Measurements from ENCODE around the gene CALML6.

The CALML6 gene

DNA sequence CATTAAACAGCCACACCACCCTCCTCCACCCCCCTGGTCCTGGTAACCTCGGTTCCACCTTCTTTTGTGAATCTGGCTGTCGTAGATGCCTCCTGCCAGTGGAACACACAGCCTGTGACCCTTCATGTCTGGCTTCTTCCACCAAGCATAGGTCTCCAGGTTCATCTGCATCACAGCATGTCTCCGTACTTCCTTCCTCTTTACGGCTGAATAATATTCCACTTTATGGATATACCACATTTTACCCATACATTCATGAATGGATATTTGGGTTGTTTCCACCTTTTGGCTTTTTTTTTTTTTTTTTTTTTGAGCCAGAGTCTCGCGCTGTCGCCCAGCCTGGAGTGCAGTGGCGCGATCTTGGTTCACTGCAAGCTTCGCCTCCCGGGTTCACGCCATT is 11.8 kb upstream of the CALML6 start:
- DNase-seq (ENCODE audit: low read depth in 2 of 2) = no peak
- no peak overlapping the region for H3K4me3 ChIP-seq (replicated peaks in 1 of 2; ENCODE audit: low read depth in 2 of 2, low read length in 2 of 2)
- TF ChIP-seq, protein P1, sequence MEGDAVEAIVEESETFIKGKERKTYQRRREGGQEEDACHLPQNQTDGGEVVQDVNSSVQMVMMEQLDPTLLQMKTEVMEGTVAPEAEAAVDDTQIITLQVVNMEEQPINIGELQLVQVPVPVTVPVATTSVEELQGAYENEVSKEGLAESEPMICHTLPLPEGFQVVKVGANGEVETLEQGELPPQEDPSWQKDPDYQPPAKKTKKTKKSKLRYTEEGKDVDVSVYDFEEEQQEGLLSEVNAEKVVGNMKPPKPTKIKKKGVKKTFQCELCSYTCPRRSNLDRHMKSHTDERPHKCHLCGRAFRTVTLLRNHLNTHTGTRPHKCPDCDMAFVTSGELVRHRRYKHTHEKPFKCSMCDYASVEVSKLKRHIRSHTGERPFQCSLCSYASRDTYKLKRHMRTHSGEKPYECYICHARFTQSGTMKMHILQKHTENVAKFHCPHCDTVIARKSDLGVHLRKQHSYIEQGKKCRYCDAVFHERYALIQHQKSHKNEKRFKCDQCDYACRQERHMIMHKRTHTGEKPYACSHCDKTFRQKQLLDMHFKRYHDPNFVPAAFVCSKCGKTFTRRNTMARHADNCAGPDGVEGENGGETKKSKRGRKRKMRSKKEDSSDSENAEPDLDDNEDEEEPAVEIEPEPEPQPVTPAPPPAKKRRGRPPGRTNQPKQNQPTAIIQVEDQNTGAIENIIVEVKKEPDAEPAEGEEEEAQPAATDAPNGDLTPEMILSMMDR (IDR thresholded peaks at IDR 0.05; ENCODE audit: low read depth, low read length) = no peak

DNA sequence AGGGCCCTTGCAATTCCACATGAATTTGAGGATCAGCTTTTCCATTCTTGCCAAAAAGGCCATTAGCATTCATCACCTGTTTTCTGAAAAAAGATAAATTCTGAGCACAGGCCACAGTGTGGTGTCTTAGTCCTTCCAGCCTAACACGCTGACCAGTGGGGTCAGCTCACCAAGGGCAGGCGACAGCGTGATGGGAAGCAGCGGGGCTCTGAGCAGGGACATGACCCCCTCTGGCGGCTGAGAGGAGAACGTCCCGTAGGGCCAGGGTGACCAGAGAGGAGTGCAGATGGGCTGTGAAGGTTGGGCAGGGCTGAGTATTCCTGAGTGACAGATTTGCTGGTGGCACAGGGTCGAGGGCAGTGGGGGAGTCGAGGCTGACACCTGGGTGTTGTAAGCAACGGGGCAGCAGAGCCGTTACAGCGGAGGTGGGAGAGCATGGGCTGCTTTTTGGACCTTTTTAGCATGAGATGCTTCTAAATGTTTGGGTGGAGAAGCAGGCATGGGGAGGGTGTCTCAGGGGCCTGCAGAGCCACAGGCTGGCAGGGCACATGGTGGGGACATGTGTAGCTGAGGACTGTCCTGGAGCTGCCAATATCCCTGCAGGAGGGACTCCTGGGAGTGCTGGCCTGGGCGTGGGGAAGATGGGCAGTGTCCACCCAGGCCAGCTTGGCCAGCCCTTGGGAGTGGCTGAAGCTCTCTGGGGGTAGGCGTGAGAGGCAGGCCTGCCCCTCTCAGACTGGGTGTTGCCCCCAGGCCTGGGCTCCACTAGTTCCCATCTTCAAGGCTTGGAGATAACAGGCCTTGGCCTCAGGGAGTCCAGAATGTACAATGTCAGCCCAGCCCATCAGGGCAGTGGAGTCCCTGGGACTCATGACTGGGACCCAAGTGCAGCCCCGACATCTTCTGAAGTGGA is 8.6 kb upstream of the CALML6 start:
- TF ChIP-seq, protein P1 (IDR thresholded peaks at IDR 0.05; ENCODE audit: low read depth, low read length) = peak; percentile 97
- no peak overlapping the region for H3K4me3 ChIP-seq (replicated peaks in 1 of 2; ENCODE audit: low read depth in 2 of 2, low read length in 2 of 2)
- peak; percentile 85 for DNase-seq (ENCODE audit: low read depth in 2 of 2)

DNA sequence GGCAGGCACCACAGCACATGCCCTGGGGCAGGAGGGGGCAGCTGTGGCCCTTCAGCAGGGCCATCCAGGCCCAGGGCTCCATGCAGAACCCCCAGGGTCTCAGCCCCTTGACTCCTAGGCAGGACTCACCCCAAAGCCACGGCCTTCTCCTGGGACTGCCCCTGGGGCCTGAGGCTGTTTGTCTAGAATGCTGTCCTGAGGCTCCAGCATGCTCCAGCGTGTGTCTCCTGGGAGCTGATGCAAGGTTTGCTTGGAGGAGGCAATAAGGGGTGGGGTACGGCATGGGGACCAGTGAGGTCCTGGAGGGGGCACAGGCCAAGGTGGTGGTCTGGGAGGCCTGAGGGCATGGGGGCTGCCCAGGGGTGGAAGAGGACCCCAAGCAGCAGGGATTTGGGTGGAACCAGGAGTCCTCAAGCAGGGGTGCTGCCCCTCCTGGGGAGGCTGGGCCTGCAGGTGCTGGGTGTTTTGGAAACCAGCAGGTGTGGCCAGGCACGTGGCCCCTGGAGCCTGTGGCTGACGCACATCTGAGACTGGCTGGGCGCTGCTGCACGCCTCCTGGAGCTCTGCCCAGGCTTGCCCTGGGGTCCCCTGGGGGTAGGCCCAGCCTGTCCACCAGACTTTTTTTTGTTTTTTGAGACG is 7.8 kb upstream of the CALML6 start:
- TF ChIP-seq, protein P1 (IDR thresholded peaks at IDR 0.05; ENCODE audit: low read depth, low read length) = no peak
- peak in 1 of 2 donors; percentile 55 for DNase-seq (ENCODE audit: low read depth in 2 of 2)
- no peak overlapping the region for H3K4me3 ChIP-seq (replicated peaks in 1 of 2; ENCODE audit: low read depth in 2 of 2, low read length in 2 of 2)

DNA sequence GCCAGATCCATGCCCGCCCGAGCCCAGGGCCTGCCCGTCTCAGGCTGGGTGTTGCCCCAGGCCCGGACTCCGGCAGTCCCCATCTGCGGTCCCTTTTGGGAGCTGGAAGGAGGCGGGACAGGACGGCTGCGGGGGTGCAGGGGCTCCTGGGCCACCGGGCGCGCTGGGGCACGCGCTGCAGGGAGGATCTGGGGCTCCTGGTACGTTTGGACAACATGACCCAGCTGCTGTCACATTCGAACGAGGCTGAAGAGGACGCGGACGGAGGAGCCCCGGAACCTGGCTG is 6.6 kb upstream of the CALML6 start:
- TF ChIP-seq, protein P1 (IDR thresholded peaks at IDR 0.05; ENCODE audit: low read depth, low read length) = no peak
- H3K4me3 ChIP-seq (replicated peaks in 1 of 2; ENCODE audit: low read depth in 2 of 2, low read length in 2 of 2) = peak overlapping the region; percentile 59 to 70
- no peak for DNase-seq (ENCODE audit: low read depth in 2 of 2)

DNA sequence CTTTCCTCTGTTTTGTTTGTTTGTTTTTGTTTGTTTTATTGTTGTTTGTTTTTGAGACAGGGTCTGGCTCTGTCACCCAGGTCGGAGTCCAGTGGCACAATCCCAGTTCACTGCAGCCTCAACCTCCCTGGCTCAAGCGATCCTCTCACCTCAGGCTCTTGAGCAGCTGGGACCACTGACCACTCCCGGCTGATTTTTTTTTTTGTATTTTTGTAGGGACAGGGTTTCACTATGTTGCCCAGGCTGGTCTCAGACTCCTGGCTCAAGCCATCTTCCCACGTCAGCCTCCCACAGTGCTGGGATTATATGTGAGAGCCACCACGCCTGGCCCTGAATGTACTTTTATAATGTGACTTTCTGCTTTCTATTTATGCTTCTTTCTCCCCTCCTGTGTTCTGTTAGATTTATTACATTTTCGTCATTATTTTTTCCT is 5.0 kb upstream of the CALML6 start:
- DNase-seq (ENCODE audit: low read depth in 2 of 2) = no peak
- H3K4me3 ChIP-seq (replicated peaks in 1 of 2; ENCODE audit: low read depth in 2 of 2, low read length in 2 of 2) = peak overlapping the region; percentile 47 to 53
- TF ChIP-seq, protein P1 (IDR thresholded peaks at IDR 0.05; ENCODE audit: low read depth, low read length) = no peak

DNA sequence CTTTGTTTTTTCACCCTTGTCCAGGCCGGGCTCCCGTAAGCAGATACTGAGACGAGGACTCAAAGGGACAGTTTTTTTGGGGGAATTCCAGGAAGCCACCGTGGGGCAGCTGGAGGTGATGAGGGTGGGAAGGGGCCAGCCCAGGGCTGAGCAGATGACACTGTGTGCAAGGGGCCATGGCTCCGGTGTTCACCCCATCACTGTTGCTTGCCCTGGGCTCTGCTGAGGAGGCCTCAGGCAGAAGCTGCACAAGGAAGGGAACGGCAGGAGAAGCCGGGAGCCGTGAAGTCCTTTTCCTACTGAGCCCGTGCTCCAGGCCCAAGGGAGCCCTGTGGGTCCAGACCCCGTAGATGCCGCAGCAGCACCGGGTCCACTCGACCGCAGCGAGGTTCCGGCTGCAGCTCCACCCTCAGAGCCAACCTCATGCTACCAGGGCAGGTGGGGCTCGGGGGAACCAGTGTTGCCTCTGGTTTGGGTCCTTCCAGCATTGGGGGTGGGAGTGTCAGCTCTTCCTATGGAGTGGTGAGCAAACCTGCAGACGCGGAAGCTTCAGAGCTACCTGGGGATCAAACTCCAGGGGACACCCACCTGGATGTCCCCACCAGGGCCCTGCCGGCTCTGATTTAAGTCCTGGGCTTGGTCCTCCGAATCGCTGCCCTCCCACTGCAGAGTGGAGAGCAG is 4.3 kb upstream of the CALML6 start:
- no peak for DNase-seq (ENCODE audit: low read depth in 2 of 2)
- TF ChIP-seq, protein P1 (IDR thresholded peaks at IDR 0.05; ENCODE audit: low read depth, low read length) = no peak
- H3K4me3 ChIP-seq (replicated peaks in 1 of 2; ENCODE audit: low read depth in 2 of 2, low read length in 2 of 2) = no peak overlapping the region
